Smooth muscle cell (in vitro differentiated cells): ENCODE results near the gene NRIP1. TPM values are rescaled to one million over a fixed set of nuclear protein-coding genes. Genes with fewer than 3 reads are reported as not detected.

Source experiments
- DNase-seq: peaks from one replicate; lab custom pipeline; 2025; ENCODE audit not compliant: unreplicated experiment; lab: John Stamatoyannopoulos, UW
- H2AFZ ChIP-seq: fragments of 200-600 bp; sonication (generic); 2 replicates; pipeline ENCODE4 v1.6.0; 2016; ENCODE audit warnings: antibody characterized with exemption, low read depth, mild to moderate bottlenecking
- H3F3A ChIP-seq: fragments of 200-600 bp; sonication (generic); 2 replicates; pipeline ENCODE4 v1.6.0; 2017; ENCODE audit warnings: antibody characterized with exemption, low read depth
- H3K27ac ChIP-seq: fragments of 200-600 bp; sonication (generic); 2 replicates; pipeline ENCODE4 v1.5.1; 2016; ENCODE audit warnings: low read depth, mild to moderate bottlenecking
- H3K27me3 ChIP-seq: fragments of 200-600 bp; sonication (generic); 2 replicates; pipeline ENCODE4 v1.6.1; 2016; ENCODE audit warnings: low read depth, mild to moderate bottlenecking
- H3K36me3 ChIP-seq: fragments of 200-600 bp; sonication (generic); 2 replicates; pipeline ENCODE4 v1.5.1; 2016; ENCODE audit warnings: low read depth
- H3K4me1 ChIP-seq: fragments of 200-600 bp; sonication (generic); 2 replicates; pipeline ENCODE4 v1.5.1; 2016; ENCODE audit warnings: low read depth
- H3K4me2 ChIP-seq: fragments of 200-600 bp; sonication (generic); 2 replicates; pipeline ENCODE4 v1.6.0; 2016; ENCODE audit warnings: mild to moderate bottlenecking
- H3K4me3 ChIP-seq: fragments of 200-600 bp; sonication (generic); 2 replicates; pipeline ENCODE4 v1.5.1; 2016; ENCODE audit warnings: mild to moderate bottlenecking
- H3K79me2 ChIP-seq: fragments of 200-600 bp; sonication (generic); 2 replicates; pipeline ENCODE4 v1.6.0; 2016; ENCODE audit warnings: low read depth, mild to moderate bottlenecking
- H3K9ac ChIP-seq: fragments of 200-600 bp; sonication (generic); 2 replicates; pipeline ENCODE4 v1.6.0; 2016; ENCODE audit warnings: low read depth
- H3K9me3 ChIP-seq: fragments of 200-600 bp; sonication (generic); replicated peaks from 2 replicates; pipeline ENCODE4 v1.5.1; 2016; ENCODE audit warnings: low read depth
- H4K20me1 ChIP-seq: fragments of 200-600 bp; sonication (generic); 2 replicates; pipeline ENCODE4 v1.6.0; 2016; ENCODE audit warnings: low read depth
- WGBS: methylation state at CpG from one replicate; pipeline ENCODE4 v1.1.7; 2016; ENCODE audit warnings: low lambda C conversion rate; 5-methylcytosine and 5-hydroxymethylcytosine counted together
- polyA plus RNA-seq: library from polyadenylated mRNA; unstranded; fragments of >200 nt; fragmentation: Nextera tagmentation; extraction: Ambion mirVana; gene quantifications from 2 replicates; pipeline ENCODE4 v1.2.1, GENCODE V29; 2016
- total RNA-seq: library from RNA; depleted of rRNA; stranded (reverse); fragments of >200 nt; gene quantifications from 2 replicates; pipeline ENCODE4 v1.2.3, GENCODE V29; 2014
- TF ChIP-seq, protein P1 (sequence below): fragments of 200-600 bp; sonication (generic); IDR thresholded peaks from 2 replicates; pipeline ENCODE4 v1.5.1; 2017; ENCODE audit warnings: borderline replicate concordance, mild to moderate bottlenecking, antibody characterized with exemption; ENCODE audit not compliant: insufficient read depth, poor library complexity, severe bottlenecking

NRIP1 gene
- total and polyA plus RNA-seq, 2 experiments from 2014 or later: 5.1 to 26.0 TPM

DNA sequence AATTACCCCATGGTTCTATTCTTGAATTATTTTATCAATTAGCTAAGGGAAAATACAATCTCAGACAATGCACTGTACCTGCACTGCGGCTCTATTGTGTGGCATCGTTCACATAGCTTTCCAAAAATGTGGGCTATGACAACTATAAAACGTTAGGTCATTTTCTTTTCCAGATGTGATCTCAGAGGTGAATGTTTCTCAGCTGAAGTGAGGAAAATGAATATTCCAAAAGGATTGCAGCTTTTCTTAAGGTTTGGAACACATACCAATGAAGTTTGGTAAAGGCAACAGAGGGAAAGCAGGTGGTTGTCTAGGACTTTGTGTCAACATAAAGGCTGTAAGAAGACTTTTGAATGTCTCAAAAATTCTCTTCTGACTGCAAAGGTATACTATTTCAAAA, 105.5 kb downstream of the NRIP1 start:
- Histone ChIP-seq H3K79me2 (no peaks in the 10 kb centered on the region), H3K36me3 (no peaks in the 10 kb centered on the region), H3K9ac (no peak overlapping the region), H3K27ac (no peak overlapping the region), H3K9me3 (no peaks in the 10 kb centered on the region), H3K4me2 (no peak overlapping the region), H3K4me3 (no peak overlapping the region), H3K27me3 (no peaks in the 10 kb centered on the region), H3K4me1 (no peaks in the 10 kb centered on the region), H2AFZ (no peak overlapping the region), H3F3A (no peaks in the 10 kb centered on the region), H4K20me1 (peaks cover 21% of the 10 kb centered on the region)
- DNase-seq: no peak
- WGBS: 66% methylated on average over 3 of the region's 3 CpGs
- TF ChIP-seq, protein P1, sequence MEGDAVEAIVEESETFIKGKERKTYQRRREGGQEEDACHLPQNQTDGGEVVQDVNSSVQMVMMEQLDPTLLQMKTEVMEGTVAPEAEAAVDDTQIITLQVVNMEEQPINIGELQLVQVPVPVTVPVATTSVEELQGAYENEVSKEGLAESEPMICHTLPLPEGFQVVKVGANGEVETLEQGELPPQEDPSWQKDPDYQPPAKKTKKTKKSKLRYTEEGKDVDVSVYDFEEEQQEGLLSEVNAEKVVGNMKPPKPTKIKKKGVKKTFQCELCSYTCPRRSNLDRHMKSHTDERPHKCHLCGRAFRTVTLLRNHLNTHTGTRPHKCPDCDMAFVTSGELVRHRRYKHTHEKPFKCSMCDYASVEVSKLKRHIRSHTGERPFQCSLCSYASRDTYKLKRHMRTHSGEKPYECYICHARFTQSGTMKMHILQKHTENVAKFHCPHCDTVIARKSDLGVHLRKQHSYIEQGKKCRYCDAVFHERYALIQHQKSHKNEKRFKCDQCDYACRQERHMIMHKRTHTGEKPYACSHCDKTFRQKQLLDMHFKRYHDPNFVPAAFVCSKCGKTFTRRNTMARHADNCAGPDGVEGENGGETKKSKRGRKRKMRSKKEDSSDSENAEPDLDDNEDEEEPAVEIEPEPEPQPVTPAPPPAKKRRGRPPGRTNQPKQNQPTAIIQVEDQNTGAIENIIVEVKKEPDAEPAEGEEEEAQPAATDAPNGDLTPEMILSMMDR: no peak

DNA sequence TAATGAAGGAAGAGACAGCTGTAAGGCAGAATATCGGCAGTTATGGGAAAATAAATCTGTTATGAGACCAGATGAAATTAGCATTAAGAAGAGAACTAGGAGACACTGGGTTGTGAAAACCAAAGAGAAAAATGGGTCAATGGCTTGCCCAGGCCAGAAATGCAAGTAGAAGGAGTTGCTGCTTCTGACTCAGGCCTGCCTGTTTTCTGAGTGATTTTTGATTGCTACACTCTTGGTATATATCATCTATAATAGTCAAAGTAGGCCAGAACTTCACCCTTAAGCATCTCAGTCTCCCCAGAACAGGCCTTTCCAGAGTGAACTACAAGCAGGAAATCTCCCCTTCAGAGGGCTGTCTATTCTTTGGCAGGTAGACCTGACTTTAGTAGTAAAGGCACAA, 107.0 kb downstream of the NRIP1 start:
- Histone ChIP-seq H3K4me1 (no peaks in the 10 kb centered on the region), H3K27me3 (no peaks in the 10 kb centered on the region), H3K4me3 (no peak overlapping the region), H3K79me2 (no peaks in the 10 kb centered on the region), H3K9me3 (no peaks in the 10 kb centered on the region), H4K20me1 (peaks cover 14% of the 10 kb centered on the region), H3K9ac (no peak overlapping the region), H3K27ac (no peak overlapping the region), H3F3A (no peaks in the 10 kb centered on the region), H3K4me2 (no peak overlapping the region), H2AFZ (no peak overlapping the region), H3K36me3 (no peaks in the 10 kb centered on the region)
- TF ChIP-seq, protein P1: no peak
- no peak for DNase-seq
- 73% methylated on average over 1 of the region's 1 CpG for WGBS

DNA sequence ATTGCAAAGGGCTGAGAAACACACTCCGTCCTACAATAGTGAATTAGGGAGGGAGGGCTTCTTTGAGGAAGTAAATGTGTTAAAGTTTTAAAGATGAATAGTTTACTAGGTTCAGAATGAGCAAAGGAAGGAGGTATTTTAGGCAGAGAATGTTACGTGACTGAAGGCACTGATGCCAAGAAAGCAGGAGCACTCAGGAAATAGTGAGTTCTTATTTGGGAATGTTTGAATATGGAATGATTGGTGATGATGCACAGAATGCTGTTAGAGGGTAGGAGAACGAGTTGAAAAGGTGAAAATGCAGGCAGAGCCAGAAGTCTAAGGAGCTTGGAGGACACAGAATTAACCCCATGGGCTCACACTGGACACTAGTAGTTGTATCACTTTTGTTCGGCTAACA, 108.0 kb downstream of the NRIP1 start:
- H3K27me3 ChIP-seq: no peaks in the 10 kb centered on the region
- H3K4me3 ChIP-seq: no peak overlapping the region
- H3K9ac ChIP-seq: no peak overlapping the region
- WGBS: 72% methylated on average over 4 of the region's 4 CpGs
- no peaks in the 10 kb centered on the region for H3K4me1 ChIP-seq
- H4K20me1 ChIP-seq: peaks cover 6% of the 10 kb centered on the region
- H3K36me3 ChIP-seq: no peaks in the 10 kb centered on the region
- H3K79me2 ChIP-seq: no peaks in the 10 kb centered on the region
- H3K9me3 ChIP-seq: no peaks in the 10 kb centered on the region
- DNase-seq: no peak
- TF ChIP-seq, protein P1: no peak
- H3K27ac ChIP-seq: no peak overlapping the region
- H3K4me2 ChIP-seq: no peak overlapping the region
- no peak overlapping the region for H2AFZ ChIP-seq
- H3F3A ChIP-seq: no peaks in the 10 kb centered on the region

DNA sequence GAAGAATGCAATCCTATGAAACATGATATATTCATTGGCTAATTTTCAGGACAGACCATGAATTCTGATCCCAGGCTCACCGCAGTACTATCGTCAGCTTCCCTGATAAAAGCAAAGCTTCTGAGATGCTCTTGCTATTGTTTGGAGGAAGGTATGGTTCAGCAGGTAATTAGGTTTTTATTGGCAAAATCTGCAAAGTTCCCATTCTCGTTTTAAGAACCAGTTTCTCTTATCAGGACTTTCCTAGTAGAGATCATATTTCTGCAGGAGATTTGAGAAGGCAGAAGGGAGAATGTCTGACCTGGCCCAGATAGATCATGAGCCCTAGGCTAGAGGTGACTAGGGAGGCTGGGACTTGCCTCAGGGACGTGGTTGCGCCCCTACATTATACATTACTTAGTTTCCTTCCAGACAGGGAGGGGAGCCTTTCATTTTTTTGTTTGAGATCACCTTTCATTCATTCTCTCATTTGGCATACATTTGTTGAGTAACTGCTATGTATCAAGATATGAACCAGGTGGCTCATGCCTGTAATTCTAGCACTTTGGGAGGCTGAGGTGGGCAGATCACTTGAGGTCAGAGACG, 108.8 kb downstream of the NRIP1 start:
- Histone ChIP-seq H3K36me3 (no peaks in the 10 kb centered on the region), H3K27me3 (no peaks in the 10 kb centered on the region), H2AFZ (no peak overlapping the region), H3F3A (no peaks in the 10 kb centered on the region), H3K4me3 (no peak overlapping the region), H3K9ac (no peak overlapping the region), H3K9me3 (no peaks in the 10 kb centered on the region), H3K4me2 (no peak overlapping the region), H4K20me1 (no peaks in the 10 kb centered on the region), H3K79me2 (no peaks in the 10 kb centered on the region), H3K4me1 (no peaks in the 10 kb centered on the region), H3K27ac (no peak overlapping the region)
- WGBS: 76% methylated on average over 6 of the region's 6 CpGs
- TF ChIP-seq, protein P1: no peak
- DNase-seq: no peak
